Natural killer cell (primary cell): ENCODE results near the gene CLRN3. TPM values are rescaled to one million over a fixed set of nuclear protein-coding genes. Genes with fewer than 3 reads are reported as not detected.

Experiments
- ATAC-seq, 3 donors: fragments of 150-1000 bp in 2 of 3; fragments of 200-7000 bp in 1 of 3; cut with Tn5 transposase; 1 replicate in 1 of 3; 2 replicates in 2 of 3; pipeline ENCODE4 v1.10.0; 2021; ENCODE audit warnings: mild to moderate bottlenecking in 2 of 3, moderate library complexity in 2 of 3
- DNase-seq, 2 donors: peaks; one replicate each; pipeline versions ENCODE4 v3.0.0 to v3.0.0-alpha.2; 2013 to 2021; ENCODE audit warnings: mixed read lengths in 1 of 2
- H3K27ac ChIP-seq: one replicate; pipeline ENCODE4 v1.5.1; 2013; ENCODE audit warnings: mild to moderate bottlenecking, low read length
- H3K27me3 ChIP-seq: one replicate; pipeline ENCODE4 v1.6.1; 2013; ENCODE audit warnings: low read length; ENCODE audit not compliant: control insufficient read depth, insufficient read depth
- H3K36me3 ChIP-seq: one replicate; pipeline ENCODE4 v1.6.1; 2013; ENCODE audit warnings: low read length; ENCODE audit not compliant: control insufficient read depth, insufficient read depth
- H3K4me1 ChIP-seq: one replicate; pipeline ENCODE4 v1.6.1; 2013; ENCODE audit warnings: low read length; ENCODE audit not compliant: control insufficient read depth, insufficient read depth
- H3K4me3 ChIP-seq: one replicate; pipeline ENCODE4 v1.5.1; 2013; ENCODE audit warnings: low read length
- H3K9me3 ChIP-seq: one replicate; pipeline ENCODE4 v1.6.1; 2013; ENCODE audit warnings: low read length; ENCODE audit not compliant: control insufficient read depth, insufficient read depth
- H3K27ac Mint-ChIP-seq, 2 donors: one replicate each; pipeline ENCODE4 v1.8.0; 2022; ENCODE audit warnings: mild to moderate bottlenecking in 2 of 2, mixed read lengths in 2 of 2, moderate library complexity in 1 of 2
- H3K27me3 Mint-ChIP-seq, 2 donors: one replicate each; pipeline ENCODE4 v1.8.0; 2022; ENCODE audit warnings: low read depth in 2 of 2, mixed read lengths in 2 of 2
- H3K36me3 Mint-ChIP-seq: one replicate; pipeline ENCODE4 v1.8.0; 2022; ENCODE audit warnings: mixed read lengths
- H3K4me1 Mint-ChIP-seq, 2 donors: one replicate each; pipeline ENCODE4 v1.8.0; 2022; ENCODE audit warnings: mixed read lengths in 2 of 2
- H3K4me3 Mint-ChIP-seq: one replicate; pipeline ENCODE4 v1.8.0; 2022; ENCODE audit warnings: mild to moderate bottlenecking, moderate library complexity, mixed read lengths
- H3K9me3 Mint-ChIP-seq, 2 donors: one replicate each; pipeline ENCODE4 v1.8.0; 2022; ENCODE audit warnings: mixed read lengths in 2 of 2
- WGBS: methylation state at CpG from one replicate; pipeline ENCODE4 v1.1.7; 2013; ENCODE audit warnings: missing lambda C conversion rate; ENCODE audit not compliant: insufficient coverage; 5-methylcytosine and 5-hydroxymethylcytosine counted together
- intact Hi-C: fragments of 100-400 bp; cut with micrococcal nuclease; formaldehyde crosslinking; loops from one replicate; pipeline ENCODE4 v1.14.2; 2022
- total RNA-seq, 4 donors: library from RNA; stranded (reverse); fragments of 120-200 nt in 1 of 4; gene quantifications; one replicate each; pipeline versions ENCODE4 v1.2.3 to v1.2.4, GENCODE V29; 2013 to 2022
- TF ChIP-seq, protein P1 (sequence below): fragments of 200-600 bp; IDR thresholded peaks from one replicate; pipeline ENCODE4 v1.8.0; 2022; ENCODE audit warnings: antibody characterized with exemption

The CLRN3 gene
- total RNA-seq, 3 donors from 2014 or later (not counting 1 experiment from before 2014, with no cell fraction given) = not detected

DNA sequence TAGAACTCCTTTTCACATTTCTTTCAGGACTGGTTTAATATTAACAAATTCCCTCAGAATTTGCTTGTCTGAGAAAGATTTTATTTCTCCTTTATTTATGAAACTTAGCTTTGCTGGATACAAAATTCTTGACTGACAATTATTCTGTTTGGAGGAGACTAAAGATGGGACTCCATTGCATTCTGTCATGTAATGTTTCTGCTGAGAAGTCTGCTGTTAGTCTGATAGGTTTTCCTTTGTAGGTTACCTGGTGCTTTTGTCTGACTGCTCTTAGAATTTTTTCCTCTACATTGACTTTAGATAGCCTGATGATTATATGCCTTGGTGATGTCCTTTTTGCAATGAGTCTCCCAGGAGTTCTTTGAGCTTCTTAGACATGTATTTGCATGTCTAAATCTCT is 23.4 kb downstream of the CLRN3 start:
- H3K4me3 Mint-ChIP-seq = no peak overlapping the region
- peaks cover 24 to 61% of the 10 kb centered on the region in 2 donors for H3K27me3 Mint-ChIP-seq
- intact Hi-C loops = no loop called here
- ATAC-seq (no peak), DNase-seq (no peak)
- Histone ChIP-seq H3K36me3 (no peaks in the 10 kb centered on the region), H3K9me3 (no peaks in the 10 kb centered on the region), H3K4me3 (no peak overlapping the region), H3K27me3 (no peaks in the 10 kb centered on the region), H3K4me1 (no peaks in the 10 kb centered on the region), H3K27ac (no peak overlapping the region)
- no peaks in the 10 kb centered on the region for H3K9me3 Mint-ChIP-seq
- H3K36me3 Mint-ChIP-seq = no peaks in the 10 kb centered on the region
- H3K27ac Mint-ChIP-seq = no peak overlapping the region
- TF ChIP-seq, protein P1, sequence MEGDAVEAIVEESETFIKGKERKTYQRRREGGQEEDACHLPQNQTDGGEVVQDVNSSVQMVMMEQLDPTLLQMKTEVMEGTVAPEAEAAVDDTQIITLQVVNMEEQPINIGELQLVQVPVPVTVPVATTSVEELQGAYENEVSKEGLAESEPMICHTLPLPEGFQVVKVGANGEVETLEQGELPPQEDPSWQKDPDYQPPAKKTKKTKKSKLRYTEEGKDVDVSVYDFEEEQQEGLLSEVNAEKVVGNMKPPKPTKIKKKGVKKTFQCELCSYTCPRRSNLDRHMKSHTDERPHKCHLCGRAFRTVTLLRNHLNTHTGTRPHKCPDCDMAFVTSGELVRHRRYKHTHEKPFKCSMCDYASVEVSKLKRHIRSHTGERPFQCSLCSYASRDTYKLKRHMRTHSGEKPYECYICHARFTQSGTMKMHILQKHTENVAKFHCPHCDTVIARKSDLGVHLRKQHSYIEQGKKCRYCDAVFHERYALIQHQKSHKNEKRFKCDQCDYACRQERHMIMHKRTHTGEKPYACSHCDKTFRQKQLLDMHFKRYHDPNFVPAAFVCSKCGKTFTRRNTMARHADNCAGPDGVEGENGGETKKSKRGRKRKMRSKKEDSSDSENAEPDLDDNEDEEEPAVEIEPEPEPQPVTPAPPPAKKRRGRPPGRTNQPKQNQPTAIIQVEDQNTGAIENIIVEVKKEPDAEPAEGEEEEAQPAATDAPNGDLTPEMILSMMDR = no peak
- H3K4me1 Mint-ChIP-seq = no peaks in the 10 kb centered on the region

DNA sequence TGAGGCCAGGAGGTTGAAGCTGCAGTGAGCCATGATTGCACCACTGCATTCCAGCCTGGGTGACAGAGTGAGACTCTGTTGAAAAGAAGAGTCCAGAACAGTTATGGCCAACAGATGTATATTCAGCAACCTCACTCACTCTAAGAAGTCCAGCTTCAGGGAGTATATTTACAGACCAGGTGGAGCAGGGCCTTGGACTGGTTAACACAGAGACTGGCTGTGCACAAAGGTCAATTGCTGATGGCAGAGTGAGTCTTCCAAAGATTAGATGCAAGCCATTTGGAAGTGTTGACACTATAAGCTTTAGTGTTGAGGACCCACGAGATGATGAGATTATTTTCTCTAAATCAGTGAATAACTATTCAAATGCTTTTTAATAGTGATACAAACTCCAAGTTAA is 24.9 kb downstream of the CLRN3 start:
- no peaks in the 10 kb centered on the region for H3K9me3 Mint-ChIP-seq
- H3K9me3 ChIP-seq = no peaks in the 10 kb centered on the region
- H3K4me3 ChIP-seq = no peak overlapping the region
- TF ChIP-seq, protein P1 = no peak
- H3K36me3 ChIP-seq = no peaks in the 10 kb centered on the region
- ATAC-seq = no peak
- H3K4me1 Mint-ChIP-seq = no peaks in the 10 kb centered on the region
- 80% methylated on average over 1 of the region's 1 CpG for WGBS
- H3K27ac Mint-ChIP-seq = no peak overlapping the region
- H3K27me3 ChIP-seq = no peaks in the 10 kb centered on the region
- DNase-seq = no peak
- peaks cover 24 to 71% of the 10 kb centered on the region in 2 donors for H3K27me3 Mint-ChIP-seq
- no peak overlapping the region for H3K4me3 Mint-ChIP-seq
- intact Hi-C loops = no loop called here
- no peaks in the 10 kb centered on the region for H3K4me1 ChIP-seq
- no peaks in the 10 kb centered on the region for H3K36me3 Mint-ChIP-seq
- H3K27ac ChIP-seq = no peak overlapping the region

DNA sequence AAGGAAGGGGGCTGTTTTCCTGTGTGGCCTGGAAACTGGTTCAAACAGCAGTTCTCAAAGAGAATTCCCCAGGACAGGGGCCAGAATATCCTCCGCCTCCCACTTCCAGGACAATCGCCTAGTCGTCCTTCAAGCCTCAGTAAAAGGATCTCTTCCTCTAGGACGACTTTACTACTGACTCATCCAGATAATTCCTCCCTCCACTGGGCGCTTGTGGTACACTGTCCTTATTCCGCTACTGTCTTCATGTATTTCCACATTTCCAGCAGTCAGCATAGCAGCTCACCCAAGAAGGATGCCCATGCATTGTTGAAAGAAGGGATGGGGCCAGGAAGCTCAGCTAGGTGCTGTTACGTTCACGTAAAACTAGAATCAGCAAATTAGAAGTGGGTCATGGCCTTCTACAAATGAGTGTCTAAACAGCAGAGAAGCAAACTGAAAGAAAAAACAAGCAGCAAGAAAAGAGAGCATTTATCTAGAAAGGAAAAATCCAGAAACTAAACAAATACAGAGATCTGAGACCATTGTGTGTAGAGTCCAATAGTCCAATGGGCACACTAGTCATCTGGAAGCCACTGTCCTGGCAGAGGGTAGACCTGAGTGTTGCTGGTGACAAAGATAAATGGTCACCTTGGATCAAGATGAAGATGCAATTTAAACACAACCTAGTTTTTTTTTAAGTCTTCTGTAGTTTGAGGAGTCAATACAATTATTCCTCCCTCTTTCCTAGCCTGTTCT is 26.3 kb downstream of the CLRN3 start:
- Mint-ChIP-seq H3K36me3 (no peaks in the 10 kb centered on the region), H3K4me3 (no peak overlapping the region), H3K27me3 (peaks cover 17 to 67% of the 10 kb centered on the region in 2 donors), H3K27ac (no peak overlapping the region), H3K4me1 (no peaks in the 10 kb centered on the region), H3K9me3 (no peaks in the 10 kb centered on the region)
- no peak overlapping the region for H3K4me3 ChIP-seq
- DNase-seq (no peak), ATAC-seq (no peak)
- TF ChIP-seq, protein P1 = no peak
- no peaks in the 10 kb centered on the region for H3K27me3 ChIP-seq
- intact Hi-C loops = no loop called here
- WGBS = 88% methylated on average over 8 of the region's 8 CpGs
- no peaks in the 10 kb centered on the region for H3K4me1 ChIP-seq
- H3K27ac ChIP-seq = no peak overlapping the region
- H3K9me3 ChIP-seq = no peaks in the 10 kb centered on the region
- H3K36me3 ChIP-seq = no peaks in the 10 kb centered on the region

DNA sequence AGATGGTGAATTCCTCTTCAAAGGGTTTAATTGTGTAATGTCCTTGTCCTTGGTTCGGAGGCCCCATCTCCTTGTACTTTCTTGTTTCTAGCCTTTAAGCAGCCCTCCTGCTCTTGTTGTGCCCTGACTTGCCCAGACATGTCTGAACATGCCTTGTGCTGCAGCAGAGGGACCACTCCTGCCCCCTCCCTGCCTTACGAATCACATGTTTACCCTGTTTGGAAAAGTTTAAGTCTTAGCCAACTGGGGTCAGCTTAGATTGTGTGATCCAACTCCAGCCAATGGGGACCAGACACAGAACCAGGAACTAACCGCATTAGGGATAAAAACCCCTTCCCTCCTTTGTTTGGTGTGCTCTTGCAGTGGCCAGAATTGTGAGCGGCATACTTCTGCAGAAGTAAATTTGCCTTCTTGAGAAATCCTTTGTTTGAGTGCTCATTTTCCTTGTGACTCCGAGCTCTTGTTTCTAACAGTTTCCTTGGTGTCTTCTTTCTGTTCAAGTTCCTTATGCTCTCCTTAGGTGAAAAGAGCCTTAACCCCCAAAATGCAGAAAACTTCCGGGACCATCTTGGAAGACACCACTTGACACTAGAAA is 29.4 kb downstream of the CLRN3 start:
- DNase-seq = no peak
- Mint-ChIP-seq H3K4me1 (no peaks in the 10 kb centered on the region), H3K27me3 (peaks cover 4 to 40% of the 10 kb centered on the region in 2 donors), H3K4me3 (no peak overlapping the region), H3K27ac (no peak overlapping the region), H3K36me3 (no peaks in the 10 kb centered on the region), H3K9me3 (no peaks in the 10 kb centered on the region)
- Histone ChIP-seq H3K27ac (no peak overlapping the region), H3K36me3 (no peaks in the 10 kb centered on the region), H3K9me3 (no peaks in the 10 kb centered on the region), H3K4me1 (no peaks in the 10 kb centered on the region), H3K4me3 (no peak overlapping the region), H3K27me3 (no peaks in the 10 kb centered on the region)
- no peak for ATAC-seq
- TF ChIP-seq, protein P1 = no peak
- intact Hi-C loops = no loop called here
- 95% methylated on average over 6 of the region's 6 CpGs for WGBS
